Kidney epithelial cell (primary cell): ENCODE results near the gene STIP1. TPM values are rescaled to one million over a fixed set of nuclear protein-coding genes. Genes with fewer than 3 reads are reported as not detected.

Experiments
- DNase-seq: peaks from one replicate; pipeline ENCODE4 v3.0.0-alpha.2; 2010; ENCODE audit warnings: low read depth
- H3K27me3 ChIP-seq: 2 replicates; pipeline ENCODE4 v1.6.0; 2011; ENCODE audit warnings: low read length; ENCODE audit not compliant: control insufficient read depth, insufficient read depth
- H3K36me3 ChIP-seq: 2 replicates; pipeline ENCODE4 v1.5.1; 2011; ENCODE audit warnings: low read length; ENCODE audit not compliant: control insufficient read depth, insufficient read depth
- H3K4me3 ChIP-seq: 2 replicates; pipeline ENCODE4 v1.5.1; 2011; ENCODE audit warnings: low read depth, mild to moderate bottlenecking, control low read depth, low read length
- CTCF ChIP-seq: IDR thresholded peaks from 2 replicates; pipeline ENCODE4 v1.5.1; 2011; ENCODE audit warnings: mild to moderate bottlenecking, moderate library complexity, low read length, control low read depth, inconsistent platforms; ENCODE audit not compliant: insufficient read depth, poor library complexity, severe bottlenecking
- total RNA-seq: library from RNA; depleted of rRNA; stranded (reverse); fragments of >200 nt; gene quantifications from 2 replicates; pipeline ENCODE4 v1.2.3, GENCODE V29; 2015

Gene STIP1
- total RNA-seq, 1 donor from 2014 or later: 138 TPM

GRCh38 chr11:64165481-64165841 is 20.5 kb upstream of the STIP1 start:
- Histone ChIP-seq H3K36me3 (no peaks in the 10 kb centered on the region), H3K4me3 (peak overlapping the region; percentile 63), H3K27me3 (no peaks in the 10 kb centered on the region)
- no peak for DNase-seq
- peak; percentile 17 for TF ChIP-seq CTCF

GRCh38 chr11:64165842-64166635 is 19.9 kb upstream of the STIP1 start, which contains the start of gene MACROD1:
MACROD1 (minus strand) TSS chr11:64166113; CDS start chr11:64165994, 119 bp downstream.
- DNase-seq: peak; percentile 21
- H3K4me3 ChIP-seq: peak within 1 kb of the TSS; percentile 63
- H3K36me3 ChIP-seq: no peaks in the 10 kb centered on the region
- no peak for TF ChIP-seq CTCF
- H3K27me3 ChIP-seq: no peaks in the 10 kb centered on the region

GRCh38 chr11:64170419-64170818 is 15.6 kb upstream of the STIP1 start:
- H3K36me3 ChIP-seq: no peaks in the 10 kb centered on the region
- H3K4me3 ChIP-seq: no peak overlapping the region
- no peaks in the 10 kb centered on the region for H3K27me3 ChIP-seq
- DNase-seq: no peak
- TF ChIP-seq CTCF: no peak

- TF ChIP-seq CTCF: no peak
- Histone ChIP-seq H3K27me3 (no peaks in the 10 kb centered on the region), H3K36me3 (no peaks in the 10 kb centered on the region), H3K4me3 (no peak overlapping the region)
- DNase-seq: no peak
Observed at GRCh38 chr11:64173616-64174355, 12.2 kb upstream of the STIP1 start.

GRCh38 chr11:64176751-64177150 is 9.2 kb upstream of the STIP1 start:
- no peak for TF ChIP-seq CTCF
- H3K27me3 ChIP-seq: no peaks in the 10 kb centered on the region
- no peaks in the 10 kb centered on the region for H3K36me3 ChIP-seq
- no peak for DNase-seq
- H3K4me3 ChIP-seq: no peak overlapping the region
